ENCODE measurements around the gene TMSB10.
"Not testable (repeated sequence)": the region's sequence is repeated elsewhere in the genome, so short reads cannot be mapped to it uniquely, and the experiment has no call there.

Gene TMSB10

GRCh38 chr2:84940088-84940470, 34.6 kb downstream of the TMSB10 start:
- DNase-seq (ENCODE audit: low spot score): no peak

- DNase-seq (ENCODE audit: low spot score): no peak
Measured at GRCh38 chr2:84940831-84941412, 35.5 kb downstream of the TMSB10 start.

- DNase-seq (ENCODE audit: low spot score): no peak
Measured at GRCh38 chr2:84942166-84942565, 36.7 kb downstream of the TMSB10 start.

GRCh38 chr2:84942964-84943421, 37.5 kb downstream of the TMSB10 start:
- DNase-seq (ENCODE audit: low spot score): no peak

GRCh38 chr2:84944295-84944909, 38.9 kb downstream of the TMSB10 start:
- DNase-seq (ENCODE audit: low spot score): no peak

GRCh38 chr2:84945838-84946203, 40.4 kb downstream of the TMSB10 start:
- not testable (repeated sequence) for DNase-seq (ENCODE audit: low spot score)

- peak; percentile 74 for DNase-seq (ENCODE audit: low spot score)
Measured at GRCh38 chr2:84946204-84947009, 41.0 kb downstream of the TMSB10 start.

GRCh38 chr2:84947010-84947593, 41.6 kb downstream of the TMSB10 start:
- no peak for DNase-seq (ENCODE audit: low spot score)

- DNase-seq (ENCODE audit: low spot score): no peak
Measured at GRCh38 chr2:84953535-84953934, 48.1 kb downstream of the TMSB10 start.

- DNase-seq (ENCODE audit: low spot score): no peak
Measured at GRCh38 chr2:84954329-84954728, 48.9 kb downstream of the TMSB10 start.

All from CD4-positive, alpha-beta T cell treated with Interleukin-2 at 100 ng/mL for 4 hours (primary cell).